ENCODE results near the gene PHACTR3.

DNA sequence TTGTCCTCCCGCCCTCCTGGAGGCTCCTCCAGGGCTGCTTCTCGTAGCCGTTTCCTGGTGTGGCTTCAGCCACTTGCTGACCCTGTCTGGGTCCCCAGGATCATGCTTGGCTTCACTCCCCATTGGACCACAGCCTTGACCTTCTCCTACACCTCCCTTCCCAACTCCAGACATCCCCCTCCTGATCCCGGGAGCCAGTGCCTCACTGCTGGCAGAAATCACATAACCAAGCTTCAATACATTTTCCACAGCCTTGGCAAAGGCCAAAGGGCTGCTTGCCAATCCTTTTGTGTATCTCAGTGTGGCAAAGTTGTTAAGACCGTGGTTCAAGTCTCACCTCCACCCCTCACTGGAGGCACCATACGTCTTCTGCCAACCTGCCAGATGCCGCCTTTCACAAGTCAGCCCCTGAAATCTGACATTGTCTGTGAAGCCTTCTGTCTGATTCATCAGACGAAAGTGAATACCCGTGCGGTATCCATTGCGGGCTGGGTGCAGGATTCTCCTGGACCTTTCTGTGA lies 60.1 kb downstream of the PHACTR3 start:
- TF ChIP-seq, protein P1, sequence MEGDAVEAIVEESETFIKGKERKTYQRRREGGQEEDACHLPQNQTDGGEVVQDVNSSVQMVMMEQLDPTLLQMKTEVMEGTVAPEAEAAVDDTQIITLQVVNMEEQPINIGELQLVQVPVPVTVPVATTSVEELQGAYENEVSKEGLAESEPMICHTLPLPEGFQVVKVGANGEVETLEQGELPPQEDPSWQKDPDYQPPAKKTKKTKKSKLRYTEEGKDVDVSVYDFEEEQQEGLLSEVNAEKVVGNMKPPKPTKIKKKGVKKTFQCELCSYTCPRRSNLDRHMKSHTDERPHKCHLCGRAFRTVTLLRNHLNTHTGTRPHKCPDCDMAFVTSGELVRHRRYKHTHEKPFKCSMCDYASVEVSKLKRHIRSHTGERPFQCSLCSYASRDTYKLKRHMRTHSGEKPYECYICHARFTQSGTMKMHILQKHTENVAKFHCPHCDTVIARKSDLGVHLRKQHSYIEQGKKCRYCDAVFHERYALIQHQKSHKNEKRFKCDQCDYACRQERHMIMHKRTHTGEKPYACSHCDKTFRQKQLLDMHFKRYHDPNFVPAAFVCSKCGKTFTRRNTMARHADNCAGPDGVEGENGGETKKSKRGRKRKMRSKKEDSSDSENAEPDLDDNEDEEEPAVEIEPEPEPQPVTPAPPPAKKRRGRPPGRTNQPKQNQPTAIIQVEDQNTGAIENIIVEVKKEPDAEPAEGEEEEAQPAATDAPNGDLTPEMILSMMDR (IDR thresholded peaks at IDR 0.05): no peak
- TF ChIP-seq POLR2A (IDR thresholded peaks at IDR 0.05): no peak
